GM12865 (cell line): ENCODE data around the gene PRKCE.

Experiments
- DNase-seq: peaks from one replicate; pipeline ENCODE4 v3.0.0; 2010; ENCODE audit warnings: low read depth
- H3K4me3 ChIP-seq: 2 replicates; pipeline ENCODE4 v1.5.1; 2011; ENCODE audit warnings: mild to moderate bottlenecking, low read depth, low read length, control low read depth
- TF ChIP-seq, protein P1 (sequence below): IDR thresholded peaks from 2 replicates; pipeline ENCODE4 v1.5.1; 2011; ENCODE audit warnings: low read length, control low read depth, low read depth, inconsistent platforms; ENCODE audit not compliant: insufficient read depth; ENCODE audit errors: missing control alignments

PRKCE gene

DNA sequence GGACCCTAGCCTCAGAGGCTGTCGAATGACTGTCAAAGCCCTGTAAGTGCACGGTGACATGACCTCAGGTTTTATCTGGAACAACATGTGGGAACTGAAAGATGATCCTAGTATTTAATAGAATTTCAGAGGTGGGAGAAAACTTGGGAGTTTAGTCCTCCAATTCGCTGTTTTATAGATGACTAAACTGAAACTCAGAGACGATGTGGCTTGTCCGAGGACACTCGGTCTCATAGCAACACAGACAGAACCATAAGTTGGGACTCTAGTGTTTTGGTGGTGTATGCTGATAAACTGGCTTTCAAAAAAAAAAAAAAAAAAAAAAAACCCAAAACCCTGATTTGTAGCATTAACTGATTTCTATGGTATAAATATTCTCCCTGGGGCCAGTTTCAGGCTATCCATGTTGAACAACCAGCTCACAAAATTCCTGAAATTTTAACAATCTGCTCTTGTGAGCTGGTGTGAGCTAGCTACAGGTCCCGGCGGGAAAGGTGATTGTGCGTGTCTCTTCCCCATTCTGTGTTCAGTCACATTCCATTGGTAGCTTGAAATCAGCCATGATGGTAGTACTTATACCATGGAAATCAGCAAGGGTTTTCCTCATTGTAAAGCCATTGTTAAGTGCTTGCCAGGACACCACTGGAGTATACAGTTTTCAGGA, 450.2 kb downstream of the PRKCE start:
- no peak for DNase-seq
- H3K4me3 ChIP-seq: no peak overlapping the region
- TF ChIP-seq, protein P1, sequence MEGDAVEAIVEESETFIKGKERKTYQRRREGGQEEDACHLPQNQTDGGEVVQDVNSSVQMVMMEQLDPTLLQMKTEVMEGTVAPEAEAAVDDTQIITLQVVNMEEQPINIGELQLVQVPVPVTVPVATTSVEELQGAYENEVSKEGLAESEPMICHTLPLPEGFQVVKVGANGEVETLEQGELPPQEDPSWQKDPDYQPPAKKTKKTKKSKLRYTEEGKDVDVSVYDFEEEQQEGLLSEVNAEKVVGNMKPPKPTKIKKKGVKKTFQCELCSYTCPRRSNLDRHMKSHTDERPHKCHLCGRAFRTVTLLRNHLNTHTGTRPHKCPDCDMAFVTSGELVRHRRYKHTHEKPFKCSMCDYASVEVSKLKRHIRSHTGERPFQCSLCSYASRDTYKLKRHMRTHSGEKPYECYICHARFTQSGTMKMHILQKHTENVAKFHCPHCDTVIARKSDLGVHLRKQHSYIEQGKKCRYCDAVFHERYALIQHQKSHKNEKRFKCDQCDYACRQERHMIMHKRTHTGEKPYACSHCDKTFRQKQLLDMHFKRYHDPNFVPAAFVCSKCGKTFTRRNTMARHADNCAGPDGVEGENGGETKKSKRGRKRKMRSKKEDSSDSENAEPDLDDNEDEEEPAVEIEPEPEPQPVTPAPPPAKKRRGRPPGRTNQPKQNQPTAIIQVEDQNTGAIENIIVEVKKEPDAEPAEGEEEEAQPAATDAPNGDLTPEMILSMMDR: no peak

DNA sequence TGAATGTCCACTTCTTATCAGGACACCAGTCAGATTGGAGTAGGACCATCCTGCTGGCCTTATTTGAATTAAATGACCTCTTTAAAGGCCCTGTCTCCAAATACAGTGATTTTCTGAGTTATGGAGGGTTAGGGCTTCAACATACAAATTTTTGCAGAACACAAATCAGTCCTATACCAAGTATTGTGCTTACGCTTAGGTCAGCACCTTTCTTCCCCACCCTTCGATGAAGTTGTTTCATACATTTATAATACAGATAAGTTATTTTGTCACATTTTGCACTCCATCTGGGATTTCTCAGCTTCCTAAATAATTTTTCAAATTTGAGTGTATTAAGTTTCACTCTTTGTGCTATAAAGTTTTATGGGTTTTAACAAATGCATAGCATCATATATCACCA, 455.2 kb downstream of the PRKCE start:
- no peak for DNase-seq
- no peak overlapping the region for H3K4me3 ChIP-seq
- TF ChIP-seq, protein P1: no peak

DNA sequence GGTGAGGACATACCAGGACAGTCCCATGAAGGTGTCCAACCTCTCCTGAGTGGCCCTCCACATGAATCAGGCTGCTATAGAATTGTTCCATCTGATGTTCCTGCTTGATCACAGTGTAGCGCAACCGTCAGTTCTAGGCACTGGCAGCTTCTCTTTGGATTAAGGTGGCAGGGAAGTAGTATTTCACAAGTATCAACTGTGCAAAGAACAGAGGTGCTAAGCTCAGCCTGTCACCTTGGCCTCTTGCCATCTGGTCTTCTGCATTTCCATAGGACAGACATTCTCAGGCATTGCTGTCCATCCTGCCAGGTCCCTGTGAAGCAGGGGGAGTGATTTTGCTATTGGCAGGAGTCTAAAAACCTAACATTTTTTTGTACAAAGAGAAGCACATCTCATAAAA, 463.5 kb downstream of the PRKCE start:
- TF ChIP-seq, protein P1: no peak
- no peak overlapping the region for H3K4me3 ChIP-seq
- DNase-seq: no peak

DNA sequence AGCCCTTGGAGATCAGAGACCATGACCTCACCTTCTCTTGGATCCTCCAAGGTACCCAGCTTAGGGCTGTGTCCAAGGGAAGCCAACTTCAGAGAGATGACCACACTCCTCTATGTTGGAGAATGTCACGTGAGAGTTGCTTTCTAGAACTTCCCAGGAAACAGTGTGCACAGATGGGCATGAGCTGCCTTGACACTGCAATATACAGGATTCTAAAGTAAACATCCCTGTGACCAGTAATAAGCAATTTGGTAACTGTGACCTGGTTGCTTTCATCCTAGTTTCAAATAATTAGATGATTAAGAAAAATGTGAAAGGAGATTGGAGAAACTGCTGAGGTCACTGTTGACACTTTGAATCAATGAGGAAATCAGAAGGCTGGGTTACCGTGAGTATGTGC, 464.7 kb downstream of the PRKCE start:
- TF ChIP-seq, protein P1: no peak
- DNase-seq: no peak
- no peak overlapping the region for H3K4me3 ChIP-seq

GRCh38 chr2:46116553-46116991, 465.1 kb downstream of the PRKCE start:
- TF ChIP-seq, protein P1: no peak
- DNase-seq: no peak

DNA sequence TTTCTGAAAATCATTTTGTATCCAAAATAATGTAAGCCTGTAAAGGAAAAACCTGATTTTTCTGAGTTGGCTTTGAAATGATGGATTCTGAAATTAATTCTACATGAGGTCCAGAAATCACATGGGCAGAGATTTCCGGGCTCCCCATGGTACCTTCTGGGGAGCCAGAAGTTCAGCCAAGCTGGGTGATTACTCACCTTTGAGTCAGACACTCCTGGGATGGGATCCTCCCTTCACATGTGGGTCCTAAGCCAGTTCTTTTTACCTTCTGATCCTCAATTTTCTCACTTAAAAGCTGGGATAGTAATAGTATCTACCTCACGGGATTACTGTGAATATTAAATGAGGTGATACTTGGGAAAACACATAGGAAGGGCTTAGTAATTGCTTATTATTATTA, 465.9 kb downstream of the PRKCE start:
- no peak for DNase-seq
- TF ChIP-seq, protein P1: no peak
- H3K4me3 ChIP-seq: no peak overlapping the region

More at GRCh38 chr2:46116553-46116991, 465.1 kb downstream of the PRKCE start:
- no peak overlapping the region for H3K4me3 ChIP-seq

DNA sequence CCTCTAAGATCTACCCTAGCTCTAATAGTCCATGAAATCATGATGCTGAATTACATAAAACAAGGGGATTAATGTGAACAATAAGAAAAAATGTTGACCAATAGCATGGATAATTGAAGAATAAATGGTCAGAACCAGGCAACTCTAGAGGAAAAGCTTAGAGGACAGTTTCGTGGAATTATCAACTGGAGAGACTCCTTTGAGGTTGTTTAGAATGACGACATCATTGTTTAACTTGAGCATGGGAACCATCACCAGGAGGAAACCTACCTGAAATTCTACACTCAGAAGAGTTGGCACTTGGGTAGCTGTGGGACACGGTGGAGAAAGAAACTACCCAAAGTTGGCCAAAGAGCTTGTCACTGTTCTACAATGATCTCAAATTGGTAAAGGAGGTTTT, 466.5 kb downstream of the PRKCE start:
- TF ChIP-seq, protein P1: no peak
- no peak overlapping the region for H3K4me3 ChIP-seq
- no peak for DNase-seq
